ENCODE results near the gene SNX10. TPM values are rescaled to one million over a fixed set of nuclear protein-coding genes. Genes with fewer than 3 reads are reported as not detected.

The SNX10 gene
- total RNA-seq, 2 donors from 2014 or later: 0.96 to 3.3 TPM

DNA sequence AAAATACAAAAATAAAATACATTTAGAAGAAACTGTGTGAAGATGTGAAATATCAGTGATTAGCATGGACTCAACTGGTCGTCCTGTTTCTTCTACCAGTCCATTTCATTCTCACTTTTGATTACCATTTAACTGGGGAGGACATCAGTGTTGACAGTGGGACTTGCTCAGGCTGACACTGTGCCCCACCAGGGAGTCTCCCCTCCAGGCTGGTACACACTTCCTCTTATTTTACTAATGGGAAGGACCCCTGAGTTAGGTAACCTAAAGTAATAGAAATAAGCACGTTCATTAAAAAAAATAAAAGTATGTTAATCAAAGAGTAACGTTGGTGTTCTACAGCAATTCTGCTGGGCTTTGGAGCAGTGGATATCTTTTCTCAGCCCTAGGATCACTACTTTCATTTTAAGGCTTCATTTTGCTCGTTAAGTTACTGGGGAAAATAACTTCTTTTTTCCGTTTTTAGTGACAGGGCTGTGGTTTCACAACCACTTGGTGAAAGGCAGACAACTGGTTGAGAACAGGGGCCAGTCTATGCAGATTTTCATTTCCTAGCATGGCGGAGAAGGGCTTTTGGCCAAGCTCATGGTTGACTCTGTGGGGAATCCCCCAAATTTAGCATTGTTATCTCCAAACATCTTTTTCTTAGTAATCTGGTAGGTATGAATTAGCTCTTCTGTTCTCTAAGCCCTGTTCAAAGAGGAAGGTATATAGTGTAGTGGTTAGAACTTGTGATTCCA lies 2.1 kb downstream of the SNX10 start:
- no peak overlapping the region for H3K4me3 ChIP-seq
- H3K27ac ChIP-seq: no peak overlapping the region
- H3K9me3 ChIP-seq: no peaks in the 10 kb centered on the region
- no peaks in the 10 kb centered on the region for H3K27me3 ChIP-seq
- H3K4me1 ChIP-seq: peaks cover 0 to 4% of the 10 kb centered on the region in 2 donors
- H3K36me3 ChIP-seq: no peaks in the 10 kb centered on the region
- TF ChIP-seq, protein P1, sequence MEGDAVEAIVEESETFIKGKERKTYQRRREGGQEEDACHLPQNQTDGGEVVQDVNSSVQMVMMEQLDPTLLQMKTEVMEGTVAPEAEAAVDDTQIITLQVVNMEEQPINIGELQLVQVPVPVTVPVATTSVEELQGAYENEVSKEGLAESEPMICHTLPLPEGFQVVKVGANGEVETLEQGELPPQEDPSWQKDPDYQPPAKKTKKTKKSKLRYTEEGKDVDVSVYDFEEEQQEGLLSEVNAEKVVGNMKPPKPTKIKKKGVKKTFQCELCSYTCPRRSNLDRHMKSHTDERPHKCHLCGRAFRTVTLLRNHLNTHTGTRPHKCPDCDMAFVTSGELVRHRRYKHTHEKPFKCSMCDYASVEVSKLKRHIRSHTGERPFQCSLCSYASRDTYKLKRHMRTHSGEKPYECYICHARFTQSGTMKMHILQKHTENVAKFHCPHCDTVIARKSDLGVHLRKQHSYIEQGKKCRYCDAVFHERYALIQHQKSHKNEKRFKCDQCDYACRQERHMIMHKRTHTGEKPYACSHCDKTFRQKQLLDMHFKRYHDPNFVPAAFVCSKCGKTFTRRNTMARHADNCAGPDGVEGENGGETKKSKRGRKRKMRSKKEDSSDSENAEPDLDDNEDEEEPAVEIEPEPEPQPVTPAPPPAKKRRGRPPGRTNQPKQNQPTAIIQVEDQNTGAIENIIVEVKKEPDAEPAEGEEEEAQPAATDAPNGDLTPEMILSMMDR (IDR thresholded peaks at IDR 0.05): no peak
- DNase-seq (ENCODE audit: low spot score): no peak

DNA sequence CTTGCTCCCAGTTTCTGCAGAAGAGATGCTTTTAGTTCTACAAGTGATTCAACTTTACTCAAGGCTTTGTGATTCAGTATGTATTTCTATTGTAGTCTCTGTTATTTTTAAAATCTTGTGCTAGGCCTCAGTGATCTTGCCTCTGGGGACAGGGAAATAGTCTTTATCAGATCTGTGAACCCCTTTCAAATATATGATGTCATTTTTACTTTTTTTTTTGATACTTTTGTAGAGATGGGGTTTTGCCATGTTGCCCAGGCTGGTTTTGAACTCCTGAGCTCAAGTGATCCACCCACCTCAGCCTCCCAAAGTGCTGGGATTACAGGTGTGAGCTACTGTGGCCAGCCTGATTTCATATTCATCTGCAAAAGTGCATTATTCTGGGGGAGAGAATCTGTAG lies 3.4 kb downstream of the SNX10 start:
- H3K27ac ChIP-seq: no peak overlapping the region
- no peak for DNase-seq (ENCODE audit: low spot score)
- H3K36me3 ChIP-seq: no peaks in the 10 kb centered on the region
- no peak overlapping the region for H3K4me3 ChIP-seq
- H3K4me1 ChIP-seq: peaks cover 0 to 4% of the 10 kb centered on the region in 2 donors
- H3K9me3 ChIP-seq: no peaks in the 10 kb centered on the region
- H3K27me3 ChIP-seq: no peaks in the 10 kb centered on the region
- TF ChIP-seq, protein P1 (IDR thresholded peaks at IDR 0.05): no peak

GRCh38 chr7:26295586-26295985 lies 3.9 kb downstream of the SNX10 start:
- Histone ChIP-seq H3K4me3 (no peak overlapping the region), H3K27me3 (no peaks in the 10 kb centered on the region), H3K36me3 (no peaks in the 10 kb centered on the region), H3K9me3 (no peaks in the 10 kb centered on the region), H3K4me1 (peaks cover 0 to 4% of the 10 kb centered on the region in 2 donors), H3K27ac (no peak overlapping the region)
- DNase-seq (ENCODE audit: low spot score): no peak
- TF ChIP-seq, protein P1 (IDR thresholded peaks at IDR 0.05): no peak

- H3K27ac ChIP-seq: no peak overlapping the region
- no peaks in the 10 kb centered on the region for H3K27me3 ChIP-seq
- no peak for DNase-seq (ENCODE audit: low spot score)
- no peaks in the 10 kb centered on the region for H3K36me3 ChIP-seq
- no peak overlapping the region for H3K4me3 ChIP-seq
- TF ChIP-seq, protein P1 (IDR thresholded peaks at IDR 0.05): no peak
- no peaks in the 10 kb centered on the region for H3K9me3 ChIP-seq
- H3K4me1 ChIP-seq: no peaks in the 10 kb centered on the region
Observed at GRCh38 chr7:26298472-26299058, 6.9 kb downstream of the SNX10 start.

- no peaks in the 10 kb centered on the region for H3K27me3 ChIP-seq
- TF ChIP-seq, protein P1 (IDR thresholded peaks at IDR 0.05): no peak
- H3K36me3 ChIP-seq: no peaks in the 10 kb centered on the region
- H3K27ac ChIP-seq: no peak overlapping the region
- no peaks in the 10 kb centered on the region for H3K9me3 ChIP-seq
- no peak overlapping the region for H3K4me3 ChIP-seq
- H3K4me1 ChIP-seq: no peaks in the 10 kb centered on the region
- DNase-seq (ENCODE audit: low spot score): no peak
Observed at GRCh38 chr7:26305090-26305868, 13.6 kb downstream of the SNX10 start.

All from right atrium auricular region (tissue), 2 donors.